GM21737 (cell line): ENCODE measurements around the gene CEACAM3.

Experiments used
- ATAC-seq: cut with Tn5 transposase; IDR thresholded peaks from one replicate; pipeline ENCODE4 v1.9.1; 2021; ENCODE audit warnings: mild to moderate bottlenecking, moderate library complexity; ENCODE audit not compliant: unreplicated experiment

CEACAM3 gene

DNA sequence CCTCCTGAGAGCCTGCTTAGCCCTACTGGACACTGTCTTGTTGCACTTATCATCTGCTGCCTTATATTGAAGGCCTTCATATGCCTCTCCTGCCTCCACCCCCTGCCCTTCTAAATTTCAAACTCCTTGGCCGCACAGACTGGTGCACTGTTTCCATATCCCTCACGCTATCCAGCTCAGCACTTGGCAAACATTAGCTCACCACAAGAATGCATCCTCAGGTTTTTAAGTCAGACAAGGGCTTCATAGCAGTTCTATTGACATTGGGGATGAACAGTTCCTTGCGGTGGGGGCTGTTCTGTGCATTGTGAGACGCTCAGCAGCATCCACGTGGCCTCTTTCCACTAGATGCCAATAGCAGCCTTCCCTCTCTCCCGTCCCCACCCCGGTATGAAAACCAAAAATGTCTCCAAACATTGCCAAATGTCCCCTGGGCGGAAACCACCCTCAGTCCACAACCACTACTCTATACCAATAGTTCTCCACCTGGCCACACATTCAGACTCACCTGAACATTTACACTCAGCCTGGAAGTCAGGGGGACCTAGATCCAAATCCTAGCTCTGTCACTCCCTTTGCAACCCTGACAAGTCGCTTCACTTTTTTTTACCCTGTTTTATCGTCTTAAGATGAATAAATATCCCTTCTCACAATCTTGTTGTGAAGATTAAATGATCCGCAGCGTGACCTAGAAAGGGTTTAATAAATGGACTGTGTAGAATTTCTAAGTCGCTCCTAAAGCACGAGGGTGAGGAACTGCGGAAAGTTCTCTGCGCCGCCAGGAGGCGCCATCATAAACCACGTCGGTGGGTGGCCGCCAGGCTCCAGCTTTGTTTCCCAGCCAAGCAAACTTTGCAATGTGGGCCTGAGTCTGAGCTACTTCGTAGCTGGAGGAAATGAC, 3.6 kb upstream of the CEACAM3 start:
- no peak for ATAC-seq

DNA sequence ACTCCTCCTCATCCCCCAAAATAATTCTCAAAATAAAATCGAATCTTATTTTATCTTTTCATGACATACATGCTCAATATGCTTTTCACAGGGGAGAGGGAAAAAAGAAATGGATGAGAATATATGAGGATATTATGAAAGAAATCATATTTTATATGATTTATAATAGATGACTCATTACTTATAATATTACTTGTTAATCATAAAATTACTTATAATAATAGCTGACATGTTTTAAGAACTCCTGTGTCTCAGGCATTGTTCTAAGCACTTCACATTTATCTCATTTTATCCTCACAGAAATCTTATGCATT, 3.0 kb upstream of the CEACAM3 start:
- no peak for ATAC-seq

DNA sequence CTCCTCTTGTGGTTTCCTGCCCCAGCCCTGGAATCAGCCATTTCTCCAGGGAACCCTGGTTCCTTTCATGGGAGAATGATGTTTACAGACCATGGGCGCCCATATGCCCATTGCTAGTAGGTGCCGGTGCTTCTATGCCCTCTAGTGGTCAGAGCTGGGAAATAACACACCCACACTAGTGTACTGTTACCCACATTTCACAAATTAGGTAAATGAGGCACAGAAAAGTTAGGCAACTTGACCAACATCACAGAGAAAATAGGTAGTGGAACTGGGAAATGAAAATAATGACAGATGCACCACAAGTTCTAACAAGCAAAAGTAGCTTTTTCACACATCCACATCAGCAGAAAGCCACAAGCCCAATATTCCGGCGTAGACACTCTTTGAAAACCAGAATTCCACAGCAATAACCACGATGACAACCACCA, 1.3 kb upstream of the CEACAM3 start:
- ATAC-seq: no peak

DNA sequence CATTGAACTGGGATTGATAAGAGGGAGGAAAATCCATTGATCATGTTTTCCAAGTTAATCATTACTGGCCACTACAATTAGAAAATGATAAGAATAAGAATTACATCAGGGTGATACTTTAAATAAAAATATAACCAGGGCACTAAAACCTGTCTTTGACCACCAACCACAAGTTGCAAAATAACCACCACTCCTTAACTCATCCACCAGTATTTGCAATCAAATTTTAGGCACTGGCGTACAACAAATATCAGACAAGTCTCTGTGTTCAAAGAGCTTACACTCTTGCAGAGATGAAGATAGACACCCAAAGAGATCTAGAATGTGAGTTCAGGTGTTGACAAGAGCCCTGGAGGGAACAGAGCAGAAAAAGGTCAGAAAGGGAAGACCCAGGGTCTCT, 514 bp downstream of the CEACAM3 start:
- ATAC-seq: no peak

DNA sequence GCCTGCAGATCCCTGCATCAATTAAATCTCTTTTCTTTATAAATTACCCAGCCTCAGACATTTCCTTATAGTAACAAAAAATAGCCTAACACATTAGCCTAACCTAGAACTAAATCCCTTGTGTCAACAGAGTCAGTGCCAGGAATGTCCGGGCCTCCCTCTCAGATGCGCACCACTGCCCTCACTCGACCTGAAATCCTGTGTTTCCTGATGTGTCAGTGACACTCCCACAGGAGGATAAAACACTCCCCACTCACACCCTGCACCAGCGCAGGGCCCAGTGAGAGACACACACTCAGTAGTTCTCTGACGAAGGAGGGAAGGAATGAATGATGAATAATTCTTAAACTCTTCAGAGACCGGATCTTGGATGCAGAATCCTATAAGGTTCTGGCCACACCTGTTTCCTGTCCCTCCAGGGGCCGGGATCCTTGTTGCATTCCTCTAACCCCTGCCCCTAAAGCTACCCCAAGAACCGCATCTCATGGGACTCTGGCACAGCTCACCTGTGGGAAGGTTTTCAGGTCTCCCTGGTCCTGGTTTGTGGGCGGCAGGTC, 3.1 kb downstream of the CEACAM3 start:
- no peak for ATAC-seq

DNA sequence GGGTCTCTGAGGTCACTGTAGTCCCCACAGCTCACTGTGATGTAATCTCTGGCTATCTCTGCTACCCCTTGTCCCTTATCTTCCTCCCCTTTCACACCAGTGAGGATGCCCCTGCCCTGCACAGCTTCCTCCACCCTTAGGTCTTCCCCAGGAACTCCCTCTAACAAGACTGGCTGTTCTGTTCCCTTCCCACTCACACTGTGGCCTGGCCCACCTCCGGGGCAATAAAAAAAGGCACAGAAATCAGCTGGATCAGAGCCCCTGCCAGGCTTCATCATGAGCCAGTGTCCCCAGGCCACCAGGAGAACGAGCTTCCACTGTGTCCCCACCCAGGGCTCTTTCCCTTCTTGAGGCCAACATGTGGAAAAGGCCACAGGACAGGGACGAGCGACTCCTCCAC, 4.6 kb downstream of the CEACAM3 start:
- no peak for ATAC-seq

DNA sequence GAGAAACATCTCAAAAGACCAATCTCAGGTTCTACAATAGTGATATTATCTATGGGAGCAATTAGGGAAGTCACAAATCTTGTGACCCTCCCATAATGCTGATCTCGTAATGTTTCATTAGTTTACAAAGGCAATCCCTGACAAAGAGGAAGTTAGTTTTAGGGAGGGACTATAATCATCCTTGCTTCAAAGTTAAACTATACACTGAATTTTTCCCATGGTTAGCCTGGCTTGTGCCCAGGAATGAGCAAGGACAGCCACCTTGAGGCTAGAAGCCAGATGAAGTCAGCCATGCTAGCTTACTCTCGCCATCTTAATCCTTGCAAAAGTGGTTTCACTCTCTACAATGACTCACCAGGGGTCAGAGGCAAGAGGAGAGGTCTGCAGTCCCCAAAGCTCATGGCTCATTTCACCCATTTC, 5.4 kb downstream of the CEACAM3 start:
- ATAC-seq: no peak

DNA sequence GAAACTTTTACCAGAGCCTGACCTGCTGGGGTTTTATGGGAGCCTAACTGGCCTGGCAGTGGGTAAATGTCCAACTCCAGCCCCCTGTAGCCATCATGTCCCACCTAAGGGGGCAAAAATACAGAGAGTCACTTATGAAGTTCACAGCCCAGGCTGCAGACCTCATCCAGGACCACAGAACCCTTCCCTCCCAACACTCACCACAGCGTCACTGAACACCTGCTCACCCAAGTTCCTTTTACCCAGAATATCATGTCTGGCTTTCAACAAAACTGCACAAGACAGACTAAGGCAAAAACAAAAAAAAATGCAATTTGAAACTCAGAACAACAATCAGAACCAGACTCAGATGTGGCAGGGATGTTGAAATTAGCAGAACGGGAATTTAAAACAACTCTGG, 6.4 kb downstream of the CEACAM3 start:
- ATAC-seq: no peak

DNA sequence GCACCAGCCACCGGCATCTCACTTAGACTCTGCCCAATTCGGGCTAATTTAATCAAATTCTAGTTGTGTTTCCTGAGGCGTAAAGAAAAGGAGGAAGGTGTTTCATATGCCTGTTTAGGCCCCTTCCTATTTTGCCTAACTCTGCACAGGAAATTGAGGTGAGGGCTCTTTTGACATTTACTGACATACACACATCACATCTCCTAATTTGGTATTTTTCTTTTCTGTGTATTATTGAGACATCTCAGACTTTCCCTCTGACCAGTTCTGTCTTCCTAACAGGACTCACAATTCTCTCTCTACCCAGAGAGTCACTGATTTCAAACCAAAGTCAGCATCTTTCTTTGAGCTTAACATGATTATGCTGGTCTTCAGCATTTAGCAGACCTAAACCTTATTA, 7.9 kb downstream of the CEACAM3 start:
- ATAC-seq: no peak

DNA sequence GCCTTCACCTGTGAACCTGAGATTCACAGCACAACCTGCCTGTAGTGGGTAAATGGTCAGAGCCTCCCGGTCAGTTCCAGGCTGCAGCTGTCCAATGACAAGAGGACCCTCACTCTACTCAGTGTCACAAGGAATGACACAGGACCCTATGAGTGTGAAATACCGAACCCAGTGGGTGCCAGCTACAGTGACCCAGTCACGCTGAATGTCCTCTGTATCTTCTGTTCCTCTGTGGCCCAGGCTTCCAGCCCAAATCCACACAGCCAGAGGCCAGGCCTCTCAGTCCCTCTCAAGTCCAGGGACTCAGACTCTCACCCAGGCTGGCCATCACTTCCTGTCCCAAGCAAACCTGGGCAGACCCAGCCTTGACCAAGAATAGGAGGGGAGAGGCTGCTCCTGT, 10.8 kb downstream of the CEACAM3 start:
- ATAC-seq: no peak

DNA sequence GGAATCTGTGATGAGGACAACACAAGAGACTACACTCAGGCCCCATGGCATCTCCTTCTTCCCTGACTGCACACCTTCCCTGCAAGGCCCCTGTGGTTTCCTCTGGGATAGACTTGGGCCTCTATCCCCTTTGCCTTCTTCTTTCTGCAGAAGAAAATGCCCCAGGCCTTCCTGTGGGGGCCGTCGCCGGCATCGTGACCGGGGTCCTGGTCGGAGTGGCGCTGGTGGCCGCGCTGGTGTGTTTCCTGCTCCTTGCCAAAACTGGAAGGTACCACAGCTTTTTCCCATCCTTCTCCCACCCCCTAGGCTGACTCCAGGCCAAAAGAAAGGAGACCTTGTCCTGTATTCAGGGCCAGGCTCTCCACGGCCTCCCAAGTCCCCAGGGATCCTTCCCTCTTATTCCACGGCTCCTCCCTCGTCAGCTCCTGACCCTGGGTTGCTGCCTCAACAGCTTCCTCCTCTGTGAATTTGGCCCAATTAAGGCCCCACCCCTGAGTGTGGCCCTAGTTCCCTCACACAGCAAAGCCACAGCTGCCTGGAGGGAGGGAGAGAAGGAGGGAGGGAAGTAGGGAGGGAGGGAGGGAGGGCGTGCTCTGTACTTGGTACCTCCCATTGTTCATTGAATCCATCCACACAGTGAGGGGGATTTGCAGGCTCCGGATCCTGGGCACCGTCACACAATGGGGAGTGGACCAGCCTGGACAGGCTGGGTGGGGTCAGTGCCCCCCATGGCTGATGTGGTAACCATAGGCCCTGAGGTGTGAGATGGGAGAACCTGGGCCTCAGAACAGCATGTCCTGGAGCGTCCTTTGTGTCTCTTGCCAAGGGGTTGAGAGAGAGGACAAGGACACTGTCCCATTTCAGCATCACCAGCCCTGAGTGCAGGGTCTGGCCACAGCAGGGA, 12.5 kb downstream of the CEACAM3 start:
- no peak for ATAC-seq

DNA sequence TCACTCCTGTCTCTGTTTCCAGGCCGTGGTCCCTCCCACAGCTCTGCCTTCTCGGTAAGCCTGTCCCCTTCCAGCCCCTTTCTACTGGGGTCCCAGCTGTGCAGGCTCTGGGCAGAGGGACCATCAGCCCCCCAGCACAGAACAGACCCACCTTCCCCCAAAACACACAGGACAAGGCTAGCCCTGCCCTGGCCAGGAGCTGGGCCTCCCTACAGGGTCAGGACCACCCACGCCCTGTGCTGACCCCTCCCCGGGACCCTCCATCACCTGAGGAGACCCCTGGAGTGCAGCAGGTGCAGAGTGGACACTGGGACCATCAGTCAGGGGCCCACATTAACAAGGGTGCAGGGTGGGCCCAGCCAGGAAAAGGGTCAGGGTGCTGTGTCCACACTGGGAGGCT, 13.9 kb downstream of the CEACAM3 start:
- ATAC-seq: no peak

DNA sequence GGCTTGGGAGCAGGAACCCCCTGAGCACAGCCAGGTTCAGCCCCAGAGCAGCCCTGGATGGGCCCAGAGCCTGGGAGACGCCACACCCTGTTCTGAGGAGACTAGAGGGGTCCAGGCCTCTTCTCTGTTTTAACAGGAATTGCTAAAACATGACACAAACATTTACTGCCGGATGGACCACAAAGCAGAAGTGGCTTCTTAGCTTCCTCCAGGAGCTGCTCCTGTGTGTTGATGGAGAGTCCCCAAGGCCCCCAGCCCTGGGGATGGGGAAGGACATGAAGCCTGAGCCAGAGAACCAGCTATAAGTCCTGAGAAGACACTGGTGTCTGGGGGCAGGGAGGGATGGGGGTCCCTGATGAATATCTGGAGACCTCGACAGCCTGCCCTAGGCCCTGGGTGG, 14.6 kb downstream of the CEACAM3 start:
- no peak for ATAC-seq

DNA sequence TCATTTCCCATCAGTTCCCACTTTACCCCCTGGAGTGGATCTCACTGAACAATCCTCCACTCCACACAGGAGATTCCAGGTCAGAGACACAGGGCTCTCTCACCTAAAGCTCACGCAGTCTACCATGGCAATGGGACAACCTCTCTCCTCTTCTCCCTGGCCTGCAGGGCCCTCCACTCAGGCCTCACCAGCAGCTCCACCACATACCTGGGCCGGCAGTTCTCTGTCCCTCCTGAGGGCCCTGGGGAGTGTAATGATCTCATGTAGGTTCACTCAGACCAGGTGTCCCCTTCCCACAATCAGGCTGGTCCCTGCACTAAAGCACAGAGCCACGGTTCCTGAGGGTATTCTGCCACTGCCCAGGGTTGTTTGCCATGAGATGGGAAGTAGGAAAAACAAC, 15.6 kb downstream of the CEACAM3 start:
- no peak for ATAC-seq

DNA sequence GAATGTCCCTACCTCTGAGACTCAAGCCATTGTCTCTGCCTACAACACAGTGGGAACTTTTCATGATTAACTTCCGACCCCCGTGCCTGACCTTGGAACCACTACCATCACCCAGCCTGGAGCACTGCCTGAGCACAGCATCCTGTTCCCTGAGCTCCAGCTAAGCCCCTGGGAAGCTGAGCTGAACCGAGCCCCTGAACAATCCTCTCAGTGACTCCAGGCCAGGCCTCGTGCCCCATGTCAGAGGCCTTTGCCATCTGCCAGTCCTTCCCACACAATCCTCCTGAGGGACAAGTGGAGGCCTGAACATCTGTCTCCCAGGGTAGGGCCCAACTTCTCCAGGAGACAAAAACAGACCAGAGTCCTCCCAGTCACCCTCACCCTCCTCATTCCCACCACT, 17.5 kb downstream of the CEACAM3 start:
- no peak for ATAC-seq

DNA sequence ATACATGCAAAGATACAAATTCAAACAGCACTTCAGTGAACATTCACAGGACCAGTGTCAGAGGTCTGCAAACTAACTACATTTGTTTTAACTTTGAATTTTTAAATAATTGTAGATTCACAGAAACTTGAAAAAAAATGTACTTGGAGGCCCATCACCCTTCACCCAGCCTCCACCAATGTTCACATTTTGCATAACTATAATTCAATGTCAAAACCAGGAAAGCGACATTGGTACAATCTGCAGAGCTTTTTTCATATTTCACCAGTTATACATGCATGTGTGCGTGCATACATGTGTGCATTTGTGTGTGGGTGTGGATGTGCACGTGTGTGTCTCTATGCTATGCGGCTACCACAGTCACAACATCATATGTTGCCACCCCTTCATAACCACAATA, 18.9 kb downstream of the CEACAM3 start:
- ATAC-seq: no peak

DNA sequence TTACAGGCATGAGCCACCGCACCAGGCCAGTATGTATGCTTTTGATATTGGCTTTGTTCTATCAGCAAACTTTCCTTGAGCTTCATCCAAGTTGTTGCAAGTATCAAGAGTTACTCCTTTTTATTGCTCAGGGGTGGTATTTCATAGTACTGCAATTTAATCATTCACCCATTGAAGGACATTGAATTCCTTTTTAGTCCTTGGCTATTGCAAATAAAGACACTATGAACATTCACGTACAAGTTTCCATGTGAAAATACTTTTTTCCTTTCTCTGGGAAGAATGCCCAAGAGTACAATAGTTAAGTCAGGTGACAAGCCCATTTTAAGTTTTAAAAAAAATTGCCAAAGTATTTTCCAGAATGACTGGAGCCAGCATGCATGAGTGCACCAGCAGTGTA, 20.4 kb downstream of the CEACAM3 start:
- ATAC-seq: no peak

DNA sequence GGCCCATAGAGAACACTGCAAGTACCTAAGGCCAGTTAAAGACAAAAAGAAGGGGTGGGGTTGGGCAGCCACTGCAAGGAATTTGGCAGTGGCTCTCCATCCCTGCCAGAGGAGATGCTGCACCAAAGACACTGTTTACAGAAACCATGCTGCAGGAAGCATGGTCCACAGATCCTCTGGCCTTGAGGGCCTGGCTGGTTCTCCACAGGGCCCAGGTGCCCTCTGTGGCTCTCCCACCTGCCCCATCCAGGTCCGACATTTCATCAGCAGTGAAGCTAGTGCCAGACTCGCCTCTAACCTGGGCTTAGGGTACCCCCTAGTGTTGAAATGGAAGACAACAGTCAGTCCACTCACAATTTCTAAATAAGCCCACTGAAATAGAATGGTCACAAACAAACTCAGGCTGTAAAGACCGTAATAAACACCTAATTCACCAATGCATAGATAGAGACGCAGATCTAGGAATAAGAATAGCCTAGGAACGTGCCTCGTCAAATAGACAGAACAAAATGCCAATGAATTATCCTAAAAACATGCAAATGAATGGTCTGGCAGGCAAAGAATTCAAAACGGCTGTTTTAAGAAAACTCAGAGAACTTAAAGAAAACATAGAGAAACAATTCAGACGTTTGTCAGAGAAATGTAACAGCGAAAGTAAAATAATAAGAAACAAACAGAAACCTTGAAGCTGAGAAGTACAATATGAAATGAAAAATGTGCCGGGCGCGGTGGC, 24.8 kb downstream of the CEACAM3 start:
- ATAC-seq: no peak

DNA sequence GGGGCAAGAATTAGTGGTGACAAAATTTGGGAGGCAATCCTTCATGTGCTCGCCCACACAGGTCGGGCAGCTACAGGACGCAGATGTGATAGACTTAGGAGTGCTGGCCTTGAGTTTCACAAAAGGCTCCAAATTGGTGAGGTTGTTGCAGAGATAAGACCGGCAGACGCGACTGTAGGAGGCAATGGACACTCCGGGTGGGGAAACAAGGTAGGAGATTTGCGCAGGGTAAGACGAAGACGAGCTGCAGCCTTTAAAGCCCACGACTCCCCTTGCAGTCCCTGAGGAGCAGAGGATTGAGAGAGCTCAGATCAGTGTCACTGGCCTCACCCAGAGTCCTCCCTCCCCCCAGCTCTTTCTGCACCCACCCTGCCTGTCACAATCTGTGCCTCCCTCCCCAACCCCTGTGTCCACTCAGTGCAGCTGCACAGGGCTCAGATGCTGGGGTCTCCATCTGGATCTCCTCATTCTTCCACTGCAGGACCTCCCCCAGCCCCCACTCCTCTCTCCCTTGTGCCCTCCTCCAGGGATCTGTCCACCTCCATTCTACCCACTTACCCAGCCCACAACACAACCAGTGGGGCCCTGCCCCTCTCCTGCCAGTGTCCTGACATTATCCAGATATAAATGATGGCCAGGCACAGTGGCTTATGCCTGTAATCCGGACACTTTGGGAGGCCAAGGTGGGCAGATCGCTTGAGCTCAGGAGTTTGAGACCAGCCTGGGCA, 41.8 kb downstream of the CEACAM3 start:
- no peak for ATAC-seq

DNA sequence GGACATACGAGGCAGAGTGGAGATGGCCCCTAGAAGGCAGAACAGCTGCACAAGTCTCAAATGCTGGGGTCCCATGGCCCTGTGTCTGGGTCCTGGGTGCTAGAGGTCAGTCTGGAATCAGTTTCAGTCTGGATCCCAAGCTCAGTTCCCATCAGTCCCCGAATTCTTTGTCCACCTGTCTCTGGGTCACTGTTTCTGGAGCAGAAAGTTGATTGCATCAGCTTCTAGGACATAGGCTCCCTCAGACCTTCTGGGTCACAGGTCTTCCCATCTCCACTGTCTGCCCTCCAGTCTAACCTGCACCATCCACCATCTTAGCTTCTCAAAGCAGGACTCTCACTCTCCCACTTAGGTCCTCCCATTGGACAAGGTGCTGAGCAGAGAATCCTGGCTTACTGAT, 42.8 kb downstream of the CEACAM3 start:
- no peak for ATAC-seq
